DND-41 (cell line): Measurements from ENCODE around the gene IGSF11.

Experiments used
- ATAC-seq: fragments of 200-7000 bp; cut with Tn5 transposase; 3 replicates; pipeline ENCODE4 v1.9.1; 2021; ENCODE audit warnings: low read depth; ENCODE audit not compliant: insufficient read depth
- DNase-seq: peaks from one replicate; pipeline ENCODE4 v3.0.0-alpha.2; 2020
- H2AFZ ChIP-seq: 2 replicates; pipeline ENCODE4 v1.6.0; 2012; ENCODE audit warnings: low read depth, low read length
- H3K27ac ChIP-seq: 2 replicates; pipeline ENCODE4 v1.5.1; 2012; ENCODE audit warnings: low read length, inconsistent platforms
- H3K27me3 ChIP-seq: fragments of 200-600 bp; sonication (generic); 2 replicates; pipeline ENCODE4 v1.6.0; 2012; ENCODE audit warnings: low read length, mild to moderate bottlenecking, inconsistent platforms; ENCODE audit not compliant: insufficient read depth, poor library complexity
- H3K36me3 ChIP-seq: 2 replicates; pipeline ENCODE4 v1.5.1; 2012; ENCODE audit warnings: low read length, inconsistent platforms; ENCODE audit not compliant: insufficient read depth
- H3K4me1 ChIP-seq: 2 replicates; pipeline ENCODE4 v1.5.1; 2012; ENCODE audit warnings: mild to moderate bottlenecking, low read length; ENCODE audit not compliant: insufficient read depth
- H3K4me2 ChIP-seq: 2 replicates; pipeline ENCODE4 v1.6.0; 2012; ENCODE audit warnings: mild to moderate bottlenecking, moderate library complexity, low read length, inconsistent platforms; ENCODE audit not compliant: insufficient read depth
- H3K4me3 ChIP-seq, 2 experiments: fragments of 200-600 bp in 1 of 2; shearing (Covaris generic) in 1 of 2; 2 replicates each; pipeline ENCODE4 v1.5.1; 2012 to 2016; ENCODE audit warnings: inconsistent platforms in 2 of 2, low read length in 2 of 2, mild to moderate bottlenecking in 2 of 2, low read depth in 1 of 2, moderate library complexity in 1 of 2
- H3K79me2 ChIP-seq: 2 replicates; pipeline ENCODE4 v1.6.0; 2012; ENCODE audit warnings: low read length, inconsistent platforms; ENCODE audit not compliant: insufficient read depth
- H3K9ac ChIP-seq: 2 replicates; pipeline ENCODE4 v1.6.0; 2012; ENCODE audit warnings: low read depth, mild to moderate bottlenecking, inconsistent platforms, low read length, moderate library complexity
- H3K9me3 ChIP-seq: 2 replicates; pipeline ENCODE4 v1.5.1; 2012; ENCODE audit warnings: low read length, moderate library complexity, mild to moderate bottlenecking, inconsistent platforms; ENCODE audit not compliant: insufficient read depth, severe bottlenecking
- H4K20me1 ChIP-seq: 2 replicates; pipeline ENCODE4 v1.6.0; 2012; ENCODE audit warnings: low read length; ENCODE audit not compliant: insufficient read depth
- EZH2 ChIP-seq: IDR thresholded peaks from 3 replicates; pipeline ENCODE4 v1.6.1; 2012; ENCODE audit warnings: borderline replicate concordance, low read depth, mild to moderate bottlenecking, moderate library complexity, low read length, inconsistent platforms; ENCODE audit not compliant: severe bottlenecking
- TF ChIP-seq, protein P1 (sequence below): IDR thresholded peaks from 2 replicates; pipeline ENCODE4 v1.5.1; 2012; ENCODE audit warnings: borderline replicate concordance, low read length, moderate library complexity, mild to moderate bottlenecking; ENCODE audit not compliant: poor library complexity, severe bottlenecking; ENCODE audit errors: extremely low read depth

The IGSF11 gene

DNA sequence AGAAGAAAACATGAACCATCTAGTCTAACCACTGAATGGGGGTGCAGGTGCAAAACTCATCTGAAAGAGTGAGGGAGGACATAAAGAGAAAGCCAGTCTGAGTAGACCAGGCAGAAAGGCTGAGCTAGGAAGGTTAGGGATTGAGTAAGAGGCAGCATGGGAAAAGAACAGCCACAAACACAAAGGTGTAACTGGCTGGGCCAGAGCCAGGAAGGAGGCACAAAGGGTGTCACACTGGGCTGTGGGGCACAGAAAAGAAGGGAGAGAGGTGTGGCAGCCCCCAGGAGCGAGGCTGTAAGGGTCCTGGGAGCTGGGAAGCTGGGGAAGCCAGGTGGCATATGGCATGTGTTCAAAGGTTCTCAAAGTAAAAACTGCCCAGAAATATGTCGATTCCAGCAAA is 18.7 kb downstream of the IGSF11 start:
- DNase-seq, result no peak
- Histone ChIP-seq H3K36me3 (no peaks in the 10 kb centered on the region), H2AFZ (no peak overlapping the region), H3K4me1 (no peaks in the 10 kb centered on the region), H3K27me3 (no peaks in the 10 kb centered on the region), H3K9me3 (no peaks in the 10 kb centered on the region), H3K4me2 (no peak overlapping the region), H3K79me2 (no peaks in the 10 kb centered on the region), H3K9ac (no peak overlapping the region), H3K4me3 (no peak overlapping the region), H3K27ac (no peak overlapping the region), H4K20me1 (no peaks in the 10 kb centered on the region)
- no peak for ATAC-seq
- TF ChIP-seq EZH2, result no peak
- TF ChIP-seq, protein P1, sequence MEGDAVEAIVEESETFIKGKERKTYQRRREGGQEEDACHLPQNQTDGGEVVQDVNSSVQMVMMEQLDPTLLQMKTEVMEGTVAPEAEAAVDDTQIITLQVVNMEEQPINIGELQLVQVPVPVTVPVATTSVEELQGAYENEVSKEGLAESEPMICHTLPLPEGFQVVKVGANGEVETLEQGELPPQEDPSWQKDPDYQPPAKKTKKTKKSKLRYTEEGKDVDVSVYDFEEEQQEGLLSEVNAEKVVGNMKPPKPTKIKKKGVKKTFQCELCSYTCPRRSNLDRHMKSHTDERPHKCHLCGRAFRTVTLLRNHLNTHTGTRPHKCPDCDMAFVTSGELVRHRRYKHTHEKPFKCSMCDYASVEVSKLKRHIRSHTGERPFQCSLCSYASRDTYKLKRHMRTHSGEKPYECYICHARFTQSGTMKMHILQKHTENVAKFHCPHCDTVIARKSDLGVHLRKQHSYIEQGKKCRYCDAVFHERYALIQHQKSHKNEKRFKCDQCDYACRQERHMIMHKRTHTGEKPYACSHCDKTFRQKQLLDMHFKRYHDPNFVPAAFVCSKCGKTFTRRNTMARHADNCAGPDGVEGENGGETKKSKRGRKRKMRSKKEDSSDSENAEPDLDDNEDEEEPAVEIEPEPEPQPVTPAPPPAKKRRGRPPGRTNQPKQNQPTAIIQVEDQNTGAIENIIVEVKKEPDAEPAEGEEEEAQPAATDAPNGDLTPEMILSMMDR, result no peak

DNA sequence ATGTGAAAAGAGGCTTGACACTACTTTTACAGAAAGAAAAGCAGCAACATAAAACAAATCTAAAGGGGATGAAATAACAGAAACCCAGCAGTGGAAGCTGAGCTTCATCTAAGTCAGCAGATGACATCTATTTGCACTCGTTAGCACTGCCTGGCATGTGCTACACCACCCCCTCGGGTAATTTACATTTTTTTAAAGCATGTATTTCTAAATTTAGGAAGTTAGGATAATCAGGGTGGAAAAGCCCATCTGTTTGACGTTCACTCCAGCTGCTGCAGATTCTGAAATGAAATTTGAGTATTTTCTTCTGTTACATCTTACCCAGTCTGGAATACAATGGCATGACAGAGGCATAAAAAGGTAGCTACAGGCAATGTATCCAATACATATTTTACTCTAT is 20.7 kb downstream of the IGSF11 start:
- Histone ChIP-seq H3K79me2 (no peaks in the 10 kb centered on the region), H3K27ac (no peak overlapping the region), H3K9ac (no peak overlapping the region), H3K4me3 (no peak overlapping the region), H3K36me3 (no peaks in the 10 kb centered on the region), H3K9me3 (no peaks in the 10 kb centered on the region), H3K27me3 (no peaks in the 10 kb centered on the region), H3K4me2 (no peak overlapping the region), H2AFZ (no peak overlapping the region), H3K4me1 (no peaks in the 10 kb centered on the region), H4K20me1 (no peaks in the 10 kb centered on the region)
- ATAC-seq, result no peak
- TF ChIP-seq EZH2, result no peak
- TF ChIP-seq, protein P1, result no peak
- no peak for DNase-seq

DNA sequence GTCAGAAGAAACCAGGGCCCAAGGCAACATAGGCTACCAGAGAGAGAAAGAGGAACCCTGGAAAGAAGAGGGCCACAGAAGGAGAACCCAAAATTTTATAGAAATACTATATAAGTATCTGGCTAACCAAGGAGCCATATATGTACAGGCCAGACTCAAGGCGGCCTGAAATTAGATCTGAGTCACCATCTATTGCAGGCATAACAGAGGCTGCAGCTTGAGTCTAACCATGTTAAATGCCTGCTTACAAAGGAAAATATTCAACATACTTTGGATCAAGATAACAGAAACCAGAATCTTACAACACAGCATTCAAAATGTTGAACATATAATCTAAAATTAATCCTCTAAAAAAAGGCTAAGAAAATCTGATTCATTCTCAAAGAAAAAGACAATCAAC is 23.1 kb downstream of the IGSF11 start:
- Histone ChIP-seq H3K4me3 (no peak overlapping the region), H2AFZ (no peak overlapping the region), H3K9ac (no peak overlapping the region), H3K4me1 (no peaks in the 10 kb centered on the region), H4K20me1 (no peaks in the 10 kb centered on the region), H3K4me2 (no peak overlapping the region), H3K36me3 (no peaks in the 10 kb centered on the region), H3K27me3 (no peaks in the 10 kb centered on the region), H3K27ac (no peak overlapping the region), H3K9me3 (no peaks in the 10 kb centered on the region), H3K79me2 (no peaks in the 10 kb centered on the region)
- ATAC-seq (no peak), DNase-seq (no peak)
- no peak for TF ChIP-seq EZH2
- TF ChIP-seq, protein P1, result no peak

DNA sequence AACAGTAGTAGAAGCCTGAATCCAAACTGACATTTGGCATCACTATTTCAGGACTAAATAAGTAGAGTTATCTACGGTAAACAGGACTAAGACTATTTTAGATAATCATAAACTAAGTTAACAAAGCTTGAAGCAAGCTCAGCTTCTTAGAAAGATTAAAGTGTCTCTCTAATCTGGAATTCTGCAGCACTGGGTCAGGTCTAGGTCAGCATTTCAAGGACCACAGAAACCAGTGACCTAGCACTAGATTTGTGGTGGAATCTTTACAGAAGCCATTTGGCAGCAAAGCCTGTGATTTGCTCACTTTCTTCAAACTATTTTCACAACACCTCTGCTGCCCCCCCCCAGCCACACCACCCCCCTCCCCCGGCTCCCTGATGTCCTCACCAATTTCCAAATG is 37.5 kb downstream of the IGSF11 start:
- no peak for TF ChIP-seq EZH2
- TF ChIP-seq, protein P1, result no peak
- DNase-seq (no peak), ATAC-seq (no peak)
- no peaks in the 10 kb centered on the region for H3K79me2 ChIP-seq
- no peaks in the 10 kb centered on the region for H3K4me1 ChIP-seq
- no peak overlapping the region for H3K4me2 ChIP-seq
- H3K27ac ChIP-seq, result no peak overlapping the region
- no peaks in the 10 kb centered on the region for H3K27me3 ChIP-seq
- H3K9ac ChIP-seq, result no peak overlapping the region
- no peak overlapping the region for H2AFZ ChIP-seq
- no peak overlapping the region for H3K4me3 ChIP-seq
- no peaks in the 10 kb centered on the region for H3K36me3 ChIP-seq
- no peaks in the 10 kb centered on the region for H4K20me1 ChIP-seq
- no peaks in the 10 kb centered on the region for H3K9me3 ChIP-seq
